Upper lobe of left lung (tissue), 6 donors: ENCODE measurements around the gene CACNA1D. TPM values are rescaled to one million over a fixed set of nuclear protein-coding genes. Genes with fewer than 3 reads are reported as not detected.

Source experiments
- ATAC-seq, 2 donors: fragments of 200-7000 bp; cut with Tn5 transposase; one replicate each; pipeline ENCODE4 v1.9.1; 2022; ENCODE audit warnings: mild to moderate bottlenecking in 2 of 2, moderate library complexity in 2 of 2; ENCODE audit not compliant: low FRiP score in 2 of 2
- DNase-seq, 2 donors: peaks; one replicate each; pipeline ENCODE4 v3.0.0-alpha.2; 2019 to 2020
- H3K27ac ChIP-seq, 4 donors: fragments of 200-600 bp; sonication (generic); one replicate each; pipeline ENCODE4 v1.5.1; 2016 to 2019
- H3K27me3 ChIP-seq, 4 donors: fragments of 200-600 bp; sonication (generic); one replicate each; pipeline ENCODE4 v1.5.1; 2017 to 2019
- H3K36me3 ChIP-seq, 4 donors: fragments of 200-600 bp; sonication (generic); one replicate each; pipeline ENCODE4 v1.5.1; 2016 to 2019
- H3K4me1 ChIP-seq, 4 donors: fragments of 200-600 bp; sonication (generic); one replicate each; pipeline ENCODE4 v1.5.1; 2018 to 2019
- H3K4me3 ChIP-seq, 4 donors: fragments of 200-600 bp; sonication (generic); one replicate each; pipeline ENCODE4 v1.5.1; 2017 to 2019; ENCODE audit warnings: mild to moderate bottlenecking in 2 of 4, moderate library complexity in 1 of 4
- H3K9me3 ChIP-seq, 4 donors: fragments of 200-600 bp; sonication (generic); one replicate each; pipeline ENCODE4 v1.5.1; 2018 to 2019
- EP300 ChIP-seq, 4 donors: sonication (generic); formaldehyde crosslinking; IDR thresholded peaks; one replicate each; pipeline ENCODE4 v1.5.1; 2017; ENCODE audit warnings: antibody characterized with exemption in 4 of 4, control low read depth in 2 of 4
- POLR2A ChIP-seq, 4 donors: fragments of 450-650 bp; IDR thresholded peaks; one replicate each; pipeline ENCODE4 v1.5.1; 2016 to 2017; ENCODE audit warnings: antibody characterized with exemption in 4 of 4, mild to moderate bottlenecking in 2 of 4
- POLR2AphosphoS5 ChIP-seq, 2 donors: sonication (generic); formaldehyde crosslinking; IDR thresholded peaks; one replicate each; pipeline ENCODE4 v1.5.1; 2017; ENCODE audit warnings: antibody characterized with exemption in 2 of 2
- WGBS, 2 donors: methylation state at CpG; one replicate each; pipeline ENCODE4 v1.1.5; 2017 to 2018; 5-methylcytosine and 5-hydroxymethylcytosine counted together
- total RNA-seq, 6 donors: library from RNA; depleted of rRNA in 4 of 6; stranded (reverse); fragments of >200 nt in 4 of 6; gene quantifications; one replicate each; pipeline versions ENCODE4 v1.1.0 to v1.2.1, GENCODE V29; 2016 to 2021
- TF ChIP-seq, protein P1 (sequence below), 6 experiments: fragments of 450-650 bp in 4 of 6; fragments of 200-600 bp in 2 of 6; sonication (generic) in 2 of 6; IDR thresholded peaks; one replicate each; pipeline ENCODE4 v1.5.1; 2016 to 2019; ENCODE audit warnings: antibody characterized with exemption in 6 of 6
- donor health status: DM: no; HTN: no; CAD: no; lungs with moderate emphysema.
- donor health status: DM: no; HTN: yes; CAD: no; lungs with severe emphysema.

Gene CACNA1D
- total RNA-seq, 6 donors from 2014 or later = 17.2 to 221 (median 30.2) TPM

DNA sequence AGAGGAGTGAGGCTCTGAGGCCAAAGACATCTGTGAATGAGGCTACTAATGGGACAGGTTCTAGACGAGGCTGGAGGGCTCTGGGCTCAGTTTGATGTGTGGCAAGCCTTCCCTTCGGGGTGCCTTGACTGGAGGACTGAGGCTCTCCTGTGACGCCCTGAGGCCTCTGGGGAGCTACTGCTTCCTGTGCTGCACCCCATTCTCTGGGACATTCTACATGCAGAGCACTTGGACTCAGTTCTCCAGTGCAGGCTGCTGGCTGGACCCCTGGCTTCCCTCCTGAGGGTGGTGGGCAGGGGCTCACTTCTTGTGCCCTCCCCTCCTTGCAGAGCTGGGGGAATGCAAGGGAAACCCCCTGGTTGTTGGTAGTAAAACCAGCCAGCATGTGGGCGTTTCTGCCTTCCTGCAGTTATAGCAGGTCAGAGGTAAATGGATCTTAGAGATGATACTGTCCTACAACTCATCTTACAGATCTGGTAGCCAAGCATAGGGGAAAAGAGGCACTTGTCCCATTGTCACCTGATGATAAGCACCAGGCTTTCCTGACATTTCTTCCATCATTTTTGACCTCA, 218.5 kb downstream of the CACNA1D start:
- Histone ChIP-seq H3K27me3 (no peaks in the 10 kb centered on the region), H3K9me3 (no peaks in the 10 kb centered on the region), H3K4me3 (no peak overlapping the region), H3K4me1 (peaks cover 18 to 24% (median 23%) of the 10 kb centered on the region in 4 donors), H3K36me3 (no peaks in the 10 kb centered on the region), H3K27ac (no peak overlapping the region)
- TF ChIP-seq POLR2A (IDR thresholded peaks at IDR 0.05) (no peak), EP300 (IDR thresholded peaks at IDR 0.05) (no peak), POLR2AphosphoS5 (IDR thresholded peaks at IDR 0.05) (no peak)
- TF ChIP-seq, protein P1, sequence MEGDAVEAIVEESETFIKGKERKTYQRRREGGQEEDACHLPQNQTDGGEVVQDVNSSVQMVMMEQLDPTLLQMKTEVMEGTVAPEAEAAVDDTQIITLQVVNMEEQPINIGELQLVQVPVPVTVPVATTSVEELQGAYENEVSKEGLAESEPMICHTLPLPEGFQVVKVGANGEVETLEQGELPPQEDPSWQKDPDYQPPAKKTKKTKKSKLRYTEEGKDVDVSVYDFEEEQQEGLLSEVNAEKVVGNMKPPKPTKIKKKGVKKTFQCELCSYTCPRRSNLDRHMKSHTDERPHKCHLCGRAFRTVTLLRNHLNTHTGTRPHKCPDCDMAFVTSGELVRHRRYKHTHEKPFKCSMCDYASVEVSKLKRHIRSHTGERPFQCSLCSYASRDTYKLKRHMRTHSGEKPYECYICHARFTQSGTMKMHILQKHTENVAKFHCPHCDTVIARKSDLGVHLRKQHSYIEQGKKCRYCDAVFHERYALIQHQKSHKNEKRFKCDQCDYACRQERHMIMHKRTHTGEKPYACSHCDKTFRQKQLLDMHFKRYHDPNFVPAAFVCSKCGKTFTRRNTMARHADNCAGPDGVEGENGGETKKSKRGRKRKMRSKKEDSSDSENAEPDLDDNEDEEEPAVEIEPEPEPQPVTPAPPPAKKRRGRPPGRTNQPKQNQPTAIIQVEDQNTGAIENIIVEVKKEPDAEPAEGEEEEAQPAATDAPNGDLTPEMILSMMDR (IDR thresholded peaks at IDR 0.05) = no peak
- DNase-seq (peak in 1 of 2 donors; percentile 27), ATAC-seq (no peak)
- 60 to 70% methylated on average over 4 of the region's 4 CpGs for WGBS, 2 donors

DNA sequence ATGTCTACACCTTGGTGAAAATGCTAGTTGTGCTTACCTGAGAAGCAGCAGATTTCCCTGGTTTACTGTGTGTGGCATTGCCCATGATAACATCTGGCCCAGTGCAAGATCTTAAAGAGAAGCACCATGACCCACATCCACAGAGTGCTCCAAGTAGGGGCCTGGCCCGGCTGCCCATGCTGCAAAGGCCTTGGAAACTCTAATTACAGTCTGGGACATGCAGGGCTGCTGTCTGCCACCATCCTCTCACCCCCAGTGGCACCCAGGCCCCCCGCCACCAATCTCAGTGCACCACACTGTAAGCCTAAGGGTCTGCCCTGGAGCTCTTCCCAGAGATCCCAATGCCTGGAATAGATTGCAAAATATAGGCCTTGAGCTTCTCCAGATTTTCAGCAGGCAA, 219.2 kb downstream of the CACNA1D start:
- no peak for DNase-seq
- WGBS, 2 donors = 57 to 90% methylated on average over 1 to 2 of the region's 2 CpGs
- TF ChIP-seq EP300 (IDR thresholded peaks at IDR 0.05) = no peak
- TF ChIP-seq POLR2A (IDR thresholded peaks at IDR 0.05) = no peak
- TF ChIP-seq, protein P1 (IDR thresholded peaks at IDR 0.05) = no peak
- TF ChIP-seq POLR2AphosphoS5 (IDR thresholded peaks at IDR 0.05) = no peak

DNA sequence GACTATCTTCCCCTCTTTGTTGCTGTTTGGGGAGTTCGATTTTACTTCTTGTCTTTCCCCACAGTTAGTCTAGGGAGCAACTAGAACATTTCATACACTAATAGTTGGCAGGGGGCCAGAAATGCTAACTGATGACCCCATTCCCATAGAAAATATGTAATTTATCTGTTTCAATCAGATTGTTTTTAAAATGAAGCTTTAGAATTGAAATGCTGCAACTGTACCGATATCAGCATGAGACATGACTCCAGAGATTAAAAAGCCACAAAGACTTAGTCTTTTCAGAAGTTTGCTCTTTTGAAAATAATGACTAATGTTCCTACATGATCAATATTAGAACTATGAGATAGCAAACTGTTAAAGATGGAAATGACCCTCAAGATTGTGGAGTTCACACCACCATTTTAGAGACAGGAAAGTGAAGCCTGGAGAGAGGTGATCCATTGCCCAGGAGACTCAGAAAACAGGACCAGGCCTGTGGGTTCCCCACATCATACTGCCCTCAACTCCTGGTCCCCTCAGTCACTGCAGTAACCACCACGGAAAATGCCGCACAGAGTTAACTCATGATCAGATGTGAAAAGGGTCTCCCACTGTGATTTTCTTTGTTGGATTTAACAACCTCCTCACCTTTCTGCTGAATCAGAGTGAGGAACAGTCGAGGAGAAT, 221.5 kb downstream of the CACNA1D start:
- no peaks in the 10 kb centered on the region for H3K36me3 ChIP-seq
- H3K27ac ChIP-seq = peak overlapping the region in 1 of 4 donors; percentile 42
- ATAC-seq (no peak), DNase-seq (no peak)
- H3K9me3 ChIP-seq = no peaks in the 10 kb centered on the region
- H3K27me3 ChIP-seq = no peaks in the 10 kb centered on the region
- peaks cover 0 to 5% (median 2%) of the 10 kb centered on the region in 4 donors for H3K4me1 ChIP-seq
- TF ChIP-seq EP300 (IDR thresholded peaks at IDR 0.05) (no peak), POLR2A (IDR thresholded peaks at IDR 0.05) (no peak), POLR2AphosphoS5 (IDR thresholded peaks at IDR 0.05) (no peak)
- TF ChIP-seq, protein P1 (IDR thresholded peaks at IDR 0.05) = no peak
- 75 to 80% methylated on average over 5 of the region's 5 CpGs for WGBS, 2 donors
- H3K4me3 ChIP-seq = no peak overlapping the region

More for the DNA sequence above, 219.2 kb downstream of the CACNA1D start:
- H3K4me3 ChIP-seq = no peak overlapping the region
- no peaks in the 10 kb centered on the region for H3K27me3 ChIP-seq
- no peaks in the 10 kb centered on the region for H3K9me3 ChIP-seq
- no peak for ATAC-seq
- H3K36me3 ChIP-seq = no peaks in the 10 kb centered on the region
- peak overlapping the region in 2 of 4 donors; percentile 24 to 42 for H3K27ac ChIP-seq
- peaks cover 11 to 19% (median 16%) of the 10 kb centered on the region in 4 donors for H3K4me1 ChIP-seq

DNA sequence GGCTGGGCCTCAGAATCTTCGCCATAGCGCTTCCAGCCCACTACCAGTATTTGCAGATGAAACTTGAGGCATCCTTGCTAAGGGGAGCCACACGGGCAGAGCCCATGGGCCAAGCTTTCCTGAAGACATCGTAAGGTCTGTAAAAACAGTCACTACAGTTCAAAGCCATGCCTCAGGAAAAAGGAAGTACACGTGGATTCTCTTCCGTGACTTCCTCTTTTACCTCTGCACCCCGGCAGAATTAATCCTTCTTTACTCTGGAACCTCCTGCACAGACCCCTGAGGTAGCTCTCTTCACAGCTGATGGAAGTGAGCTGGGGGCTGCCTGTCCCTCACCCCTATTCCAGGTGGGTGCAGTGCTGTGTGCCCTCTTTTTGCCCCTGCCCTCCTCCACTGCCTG, 222.6 kb downstream of the CACNA1D start:
- H3K4me3 ChIP-seq = no peak overlapping the region
- H3K27me3 ChIP-seq = no peaks in the 10 kb centered on the region
- H3K36me3 ChIP-seq = no peaks in the 10 kb centered on the region
- H3K4me1 ChIP-seq = peaks cover 0 to 5% (median 2%) of the 10 kb centered on the region in 4 donors
- 53 to 56% methylated on average over 7 of the region's 7 CpGs for WGBS, 2 donors
- no peak for DNase-seq
- ATAC-seq = no peak
- H3K27ac ChIP-seq = no peak overlapping the region
- no peaks in the 10 kb centered on the region for H3K9me3 ChIP-seq
- TF ChIP-seq, protein P1 (IDR thresholded peaks at IDR 0.05) = no peak
- TF ChIP-seq POLR2A (IDR thresholded peaks at IDR 0.05) (no peak), EP300 (IDR thresholded peaks at IDR 0.05) (no peak), POLR2AphosphoS5 (IDR thresholded peaks at IDR 0.05) (no peak)
